ENCODE measurements around the gene ARHGEF17. TPM values are rescaled to one million over a fixed set of nuclear protein-coding genes. Genes with fewer than 3 reads are reported as not detected.

ARHGEF17 gene
- total and polyA plus RNA-seq, 10 donors, result 5.1 to 48.5 (median 29.0) TPM

GRCh38 chr11:73284106-73284505 is 24.0 kb upstream of the ARHGEF17 start:
- 83 to 92% (median 88%) methylated on average over 3 of the region's 3 CpGs for WGBS, 5 donors
- peaks cover 0 to 19% (median 0%) of the 10 kb centered on the region in 6 donors for H3K36me3 ChIP-seq
- DNase-seq, result peak; percentile 46
- peaks cover 22 to 100% (median 73%) of the 10 kb centered on the region in 6 donors for H3K4me1 ChIP-seq
- H3K9me3 ChIP-seq, result no peaks in the 10 kb centered on the region
- intact Hi-C loops (cut with DNase I; ENCODE audit: low total_unique reads), result no loop called here
- H3K27ac ChIP-seq, result peak overlapping the region in 4 of 8 donors; percentile 34 to 68 (median 56)
- TF ChIP-seq CTCF (IDR thresholded peaks at IDR 0.05 in 8 of 11, conservative IDR thresholded peaks at IDR 0.05 in 3 of 11) (no peak), POLR2AphosphoS5 (IDR thresholded peaks at IDR 0.05) (no peak), POLR2A (IDR thresholded peaks at IDR 0.05) (no peak)
- H3K27me3 ChIP-seq (replicated peaks in 1 of 7), result no peaks in the 10 kb centered on the region
- H3K4me3 ChIP-seq, result no peak overlapping the region

GRCh38 chr11:73285721-73286120 is 22.4 kb upstream of the ARHGEF17 start:
- Histone ChIP-seq H3K36me3 (peaks cover 0 to 13% (median 0%) of the 10 kb centered on the region in 6 donors), H3K9me3 (no peaks in the 10 kb centered on the region), H3K27ac (peak overlapping the region in 4 of 8 donors; percentile 22 to 88 (median 63)), H3K4me1 (peaks cover 32 to 100% (median 83%) of the 10 kb centered on the region in 6 donors), H3K4me3 (no peak overlapping the region), H3K27me3 (replicated peaks in 1 of 7) (no peaks in the 10 kb centered on the region)
- DNase-seq, result peak; percentile 47
- WGBS, 5 donors, result 69 to 90% (median 81%) methylated on average over 1 of the region's 1 CpG
- no peak for TF ChIP-seq POLR2A (IDR thresholded peaks at IDR 0.05)
- TF ChIP-seq CTCF (IDR thresholded peaks at IDR 0.05 in 8 of 11, conservative IDR thresholded peaks at IDR 0.05 in 3 of 11), result no peak
- TF ChIP-seq POLR2AphosphoS5 (IDR thresholded peaks at IDR 0.05), result no peak
- intact Hi-C loops (cut with DNase I; ENCODE audit: low total_unique reads), result no loop called here

GRCh38 chr11:73286240-73286810 is 21.8 kb upstream of the ARHGEF17 start:
- Histone ChIP-seq H3K4me1 (peaks cover 32 to 100% (median 79%) of the 10 kb centered on the region in 6 donors), H3K27me3 (replicated peaks in 1 of 7) (no peaks in the 10 kb centered on the region), H3K36me3 (peaks cover 0 to 12% (median 0%) of the 10 kb centered on the region in 6 donors), H3K9me3 (no peaks in the 10 kb centered on the region), H3K27ac (peak overlapping the region in 5 of 8 donors; percentile 33 to 88 (median 78)), H3K4me3 (no peak overlapping the region)
- WGBS, 5 donors, result 81 to 89% (median 84%) methylated on average over 8 to 9 of the region's 9 CpGs
- intact Hi-C loops (cut with DNase I; ENCODE audit: low total_unique reads), result no loop called here
- peak; percentile 31 for DNase-seq
- TF ChIP-seq POLR2A (IDR thresholded peaks at IDR 0.05) (no peak), POLR2AphosphoS5 (IDR thresholded peaks at IDR 0.05) (no peak), CTCF (IDR thresholded peaks at IDR 0.05 in 8 of 11, conservative IDR thresholded peaks at IDR 0.05 in 3 of 11) (no peak)

GRCh38 chr11:73287400-73288101 is 20.5 kb upstream of the ARHGEF17 start:
- H3K27ac ChIP-seq, result peak overlapping the region in 7 of 8 donors; percentile 49 to 88 (median 78)
- DNase-seq, result peak; percentile 76
- peaks cover 0 to under 1% (median 0%) of the 10 kb centered on the region in 6 donors for H3K36me3 ChIP-seq
- peak in 2 of 3 donors; percentile 22 to 57 for TF ChIP-seq POLR2AphosphoS5 (IDR thresholded peaks at IDR 0.05)
- no peak for TF ChIP-seq POLR2A (IDR thresholded peaks at IDR 0.05)
- no peak for TF ChIP-seq CTCF (IDR thresholded peaks at IDR 0.05 in 8 of 11, conservative IDR thresholded peaks at IDR 0.05 in 3 of 11)
- no peaks in the 10 kb centered on the region for H3K9me3 ChIP-seq
- peaks cover 29 to 100% (median 73%) of the 10 kb centered on the region in 6 donors for H3K4me1 ChIP-seq
- H3K27me3 ChIP-seq (replicated peaks in 1 of 7), result no peaks in the 10 kb centered on the region
- peak overlapping the region in 1 of 8 donors; percentile 17 for H3K4me3 ChIP-seq
- 51 to 79% (median 60%) methylated on average over 7 to 10 of the region's 10 CpGs for WGBS, 5 donors
- intact Hi-C loops (cut with DNase I; ENCODE audit: low total_unique reads), result no loop called here

All from spleen (tissue), 11 donors.